Measurements from ENCODE around the gene SLC6A3.

The SLC6A3 gene

GRCh38 chr5:1474866-1475543 is 29.8 kb upstream of the SLC6A3 start:
- H2AFZ ChIP-seq (ENCODE audit: low read depth, low read length) = no peak overlapping the region
- peaks cover 26% of the 10 kb centered on the region for H3K4me1 ChIP-seq (ENCODE audit: low read length)
- no peak overlapping the region for H3K27ac ChIP-seq (ENCODE audit: low read length)
- no peak overlapping the region for H3K4me2 ChIP-seq (ENCODE audit: low read length)
- TF ChIP-seq EZH2phosphoT487 (IDR thresholded peaks at IDR 0.05; ENCODE audit: low read depth) (no peak), CTCF (IDR thresholded peaks at IDR 0.05; ENCODE audit: low read depth, low read length) (no peak)
- no peaks in the 10 kb centered on the region for H3K9me3 ChIP-seq (ENCODE audit: insufficient read depth, low read length)
- peaks cover 86% of the 10 kb centered on the region for H3K36me3 ChIP-seq (replicated peaks; ENCODE audit: low read depth, low read length)
- peaks cover 16% of the 10 kb centered on the region; the same call in 1 of the 2 replicates for H3K79me2 ChIP-seq (ENCODE audit: low read length)
- no peak overlapping the region for H3K9ac ChIP-seq (ENCODE audit: low read length)
- H3K27me3 ChIP-seq (ENCODE audit: low read depth, low read length) = no peaks in the 10 kb centered on the region
- H3K4me3 ChIP-seq (ENCODE audit: low read length) = no peak overlapping the region
- no peaks in the 10 kb centered on the region for H4K20me1 ChIP-seq (ENCODE audit: insufficient read depth, low read length)

DNA sequence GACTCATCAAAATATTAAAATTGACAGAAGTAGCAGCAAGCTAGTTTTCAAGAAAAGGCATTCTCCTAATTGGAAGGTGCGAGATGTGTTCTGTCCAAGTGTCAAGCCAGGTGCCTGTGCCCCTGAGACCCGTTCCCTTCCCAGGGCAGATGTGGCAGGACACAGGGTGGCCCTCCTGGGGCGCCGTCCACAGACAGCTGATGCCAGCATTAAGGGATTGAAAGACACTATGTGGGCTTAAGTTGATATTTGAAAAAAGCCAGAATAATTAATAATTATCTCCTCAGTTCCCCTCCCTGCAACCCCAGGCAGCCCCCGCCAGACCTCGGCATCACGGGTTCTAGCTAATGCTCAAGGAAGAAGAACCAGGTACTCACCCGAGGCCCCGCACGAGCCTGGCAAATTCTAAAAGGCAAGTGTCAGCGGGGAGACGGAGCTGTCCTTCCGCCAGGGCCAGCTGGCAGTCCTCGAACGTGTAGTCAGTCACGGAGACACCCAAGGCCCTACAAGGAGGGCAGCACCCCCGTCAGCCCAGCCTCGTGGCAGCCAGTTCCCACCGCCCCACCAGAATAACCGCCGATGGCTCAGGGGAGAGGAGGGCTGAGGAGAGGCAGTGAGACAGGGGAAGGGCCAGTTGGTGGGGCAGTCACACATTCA is 29.1 kb upstream of the SLC6A3 start:
- Histone ChIP-seq H3K4me2 (ENCODE audit: low read length) (no peak overlapping the region), H3K79me2 (ENCODE audit: low read length) (peaks cover 10% of the 10 kb centered on the region; the same call in 1 of the 2 replicates), H3K9me3 (ENCODE audit: insufficient read depth, low read length) (no peaks in the 10 kb centered on the region), H3K4me1 (ENCODE audit: low read length) (peaks cover 22% of the 10 kb centered on the region), H3K27ac (ENCODE audit: low read length) (no peak overlapping the region), H2AFZ (ENCODE audit: low read depth, low read length) (no peak overlapping the region), H3K4me3 (ENCODE audit: low read length) (no peak overlapping the region), H3K27me3 (ENCODE audit: low read depth, low read length) (no peaks in the 10 kb centered on the region), H4K20me1 (ENCODE audit: insufficient read depth, low read length) (no peaks in the 10 kb centered on the region), H3K9ac (ENCODE audit: low read length) (no peak overlapping the region), H3K36me3 (replicated peaks; ENCODE audit: low read depth, low read length) (peaks cover 87% of the 10 kb centered on the region)
- TF ChIP-seq EZH2phosphoT487 (IDR thresholded peaks at IDR 0.05; ENCODE audit: low read depth) = no peak
- TF ChIP-seq CTCF (IDR thresholded peaks at IDR 0.05; ENCODE audit: low read depth, low read length) = no peak

- TF ChIP-seq EZH2phosphoT487 (IDR thresholded peaks at IDR 0.05; ENCODE audit: low read depth) = no peak
- no peak for TF ChIP-seq CTCF (IDR thresholded peaks at IDR 0.05; ENCODE audit: low read depth, low read length)
- H3K79me2 ChIP-seq (ENCODE audit: low read length) = peaks cover 4% of the 10 kb centered on the region; the same call in 1 of the 2 replicates
- no peak overlapping the region for H3K4me3 ChIP-seq (ENCODE audit: low read length)
- H3K9ac ChIP-seq (ENCODE audit: low read length) = no peak overlapping the region
- peaks cover 16% of the 10 kb centered on the region for H3K4me1 ChIP-seq (ENCODE audit: low read length)
- H4K20me1 ChIP-seq (ENCODE audit: insufficient read depth, low read length) = no peaks in the 10 kb centered on the region
- peaks cover 87% of the 10 kb centered on the region for H3K36me3 ChIP-seq (replicated peaks; ENCODE audit: low read depth, low read length)
- no peak overlapping the region for H3K27ac ChIP-seq (ENCODE audit: low read length)
- H2AFZ ChIP-seq (ENCODE audit: low read depth, low read length) = no peak overlapping the region
- H3K27me3 ChIP-seq (ENCODE audit: low read depth, low read length) = no peaks in the 10 kb centered on the region
- no peaks in the 10 kb centered on the region for H3K9me3 ChIP-seq (ENCODE audit: insufficient read depth, low read length)
- no peak overlapping the region for H3K4me2 ChIP-seq (ENCODE audit: low read length)
Observed at GRCh38 chr5:1473746-1474145, 28.5 kb upstream of the SLC6A3 start.

GRCh38 chr5:1472964-1473628 is 27.9 kb upstream of the SLC6A3 start:
- no peak overlapping the region for H3K4me2 ChIP-seq (ENCODE audit: low read length)
- no peak overlapping the region for H2AFZ ChIP-seq (ENCODE audit: low read depth, low read length)
- H3K27ac ChIP-seq (ENCODE audit: low read length) = no peak overlapping the region
- no peaks in the 10 kb centered on the region for H4K20me1 ChIP-seq (ENCODE audit: insufficient read depth, low read length)
- TF ChIP-seq EZH2phosphoT487 (IDR thresholded peaks at IDR 0.05; ENCODE audit: low read depth) (no peak), CTCF (IDR thresholded peaks at IDR 0.05; ENCODE audit: low read depth, low read length) (no peak)
- H3K4me3 ChIP-seq (ENCODE audit: low read length) = no peak overlapping the region
- no peaks in the 10 kb centered on the region; the same call in 1 of the 2 replicates for H3K79me2 ChIP-seq (ENCODE audit: low read length)
- peaks cover 10% of the 10 kb centered on the region; the same call in 1 of the 2 replicates for H3K4me1 ChIP-seq (ENCODE audit: low read length)
- no peaks in the 10 kb centered on the region for H3K9me3 ChIP-seq (ENCODE audit: insufficient read depth, low read length)
- no peak overlapping the region for H3K9ac ChIP-seq (ENCODE audit: low read length)
- peaks cover 87% of the 10 kb centered on the region for H3K36me3 ChIP-seq (replicated peaks; ENCODE audit: low read depth, low read length)
- H3K27me3 ChIP-seq (ENCODE audit: low read depth, low read length) = no peaks in the 10 kb centered on the region

Data from OCI-LY3 (cell line).